NCI-H1417 treated with DMSO at 0.1 percent for 48 hours (cell line): ENCODE results near the gene ADSS2.
A peak's percentile ranks its signal among the peaks of the same experiment; 100 is the strongest.
"Not testable (repeated sequence)": the region's sequence is repeated elsewhere in the genome, so short reads cannot be mapped to it uniquely, and the experiment has no call there.

Source experiments
- DNase-seq: peaks from one replicate; lab custom pipeline; 2025; lab: John Stamatoyannopoulos, UW

ADSS2 gene

DNA sequence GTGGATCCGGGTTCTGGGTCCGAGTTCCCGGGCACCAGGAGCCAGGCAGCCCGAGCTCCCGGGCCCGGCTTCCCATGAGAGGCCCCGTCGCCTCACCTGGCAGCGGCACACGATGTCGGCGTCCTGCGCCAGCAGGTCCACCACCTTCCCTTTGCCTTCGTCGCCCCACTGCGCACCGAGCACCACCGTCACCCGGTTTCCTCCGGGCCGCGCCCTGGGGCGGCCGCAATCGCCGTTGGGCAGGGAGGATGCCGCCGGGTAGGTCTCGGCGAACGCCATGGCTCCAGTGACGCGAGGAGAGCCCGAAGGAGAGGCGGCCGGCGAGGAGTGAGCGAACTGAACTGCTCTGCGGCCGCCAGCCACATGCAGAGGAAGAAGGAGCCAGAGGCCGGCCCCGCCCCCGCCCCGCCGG lies at the start of gene ADSS2:
Gene ADSS2, minus strand, starts transcription at position 371 of the 412 bp plus-strand sequence. Its CDS starts 92 bp downstream, at position 279.
- no peak for DNase-seq

DNA sequence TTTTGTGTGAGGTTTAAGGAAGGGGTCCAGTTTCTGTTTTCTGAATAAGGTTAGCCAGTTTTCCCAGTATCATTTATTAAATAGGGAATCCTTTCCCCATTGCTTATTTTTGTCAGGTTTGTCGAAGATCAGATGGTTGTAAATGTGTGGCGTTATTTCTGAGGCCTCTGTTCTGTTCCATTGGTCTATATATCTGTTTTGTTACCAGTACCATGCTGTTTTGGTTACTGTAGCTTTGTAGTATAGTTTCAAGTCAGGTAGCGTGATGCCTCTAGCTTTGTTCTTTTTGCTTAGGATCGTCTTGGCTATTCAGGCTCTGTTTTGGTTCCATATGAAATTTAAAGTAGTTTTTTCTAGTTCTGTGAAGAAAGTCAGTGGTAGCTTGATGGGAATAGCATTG lies 48.8 kb upstream of the ADSS2 start:
- not testable (repeated sequence) for DNase-seq

DNA sequence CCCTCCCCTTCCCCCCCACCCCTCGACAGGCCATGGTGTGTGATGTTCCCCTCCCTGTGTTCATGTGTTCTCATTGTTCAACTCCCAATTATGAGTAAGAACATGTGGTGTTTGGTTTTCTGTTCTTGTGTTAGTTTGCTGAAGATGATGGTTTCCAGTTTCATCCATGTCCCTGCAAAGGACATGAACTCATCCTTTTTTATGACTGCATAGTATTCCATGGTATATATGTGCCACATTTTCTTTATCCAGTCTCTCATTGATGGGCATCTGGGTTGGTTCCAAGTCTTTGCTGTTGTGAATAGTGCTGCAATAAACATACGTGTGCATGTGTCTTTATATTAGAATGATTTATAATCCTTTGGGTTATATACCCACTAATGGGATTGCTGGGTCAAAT lies 47.8 kb upstream of the ADSS2 start:
- not testable (repeated sequence) for DNase-seq

DNA sequence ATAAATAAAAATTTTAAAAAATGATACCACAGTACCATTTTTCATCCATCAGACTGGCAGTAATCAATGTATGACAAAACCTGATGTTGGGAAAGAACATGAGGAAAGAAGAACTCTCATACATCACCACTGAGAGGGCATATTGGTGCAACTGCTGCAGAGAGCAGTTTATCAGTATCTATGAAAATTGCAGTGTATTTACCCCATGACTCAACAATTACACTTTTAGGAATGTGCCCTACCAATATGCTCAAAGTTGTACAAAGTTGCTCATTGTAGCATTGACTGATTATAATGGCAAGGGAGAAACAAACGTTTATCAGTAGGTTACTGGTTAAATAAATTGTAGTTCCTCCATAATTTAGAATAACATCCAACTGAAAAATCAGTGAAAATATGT lies 46.1 kb upstream of the ADSS2 start:
- DNase-seq = no peak

DNA sequence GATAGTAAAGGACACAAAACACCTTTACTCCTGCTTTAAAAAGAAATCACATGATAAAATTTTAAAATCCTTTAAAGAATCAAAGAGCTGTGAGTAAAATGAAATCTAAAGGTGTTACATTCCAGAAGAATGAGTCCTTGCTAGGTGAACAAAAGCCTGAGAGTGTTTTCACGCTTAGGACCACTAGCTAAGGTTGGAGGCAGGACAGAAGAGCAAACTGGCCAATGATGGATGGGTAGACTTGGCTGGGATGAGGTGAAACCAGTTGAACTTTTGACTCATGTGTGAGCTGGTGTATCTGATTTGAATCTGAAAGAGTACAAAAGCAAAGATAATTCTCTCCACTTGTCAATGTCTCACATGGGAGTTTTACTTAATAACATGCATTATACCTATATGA lies 44.5 kb upstream of the ADSS2 start:
- DNase-seq = no peak

DNA sequence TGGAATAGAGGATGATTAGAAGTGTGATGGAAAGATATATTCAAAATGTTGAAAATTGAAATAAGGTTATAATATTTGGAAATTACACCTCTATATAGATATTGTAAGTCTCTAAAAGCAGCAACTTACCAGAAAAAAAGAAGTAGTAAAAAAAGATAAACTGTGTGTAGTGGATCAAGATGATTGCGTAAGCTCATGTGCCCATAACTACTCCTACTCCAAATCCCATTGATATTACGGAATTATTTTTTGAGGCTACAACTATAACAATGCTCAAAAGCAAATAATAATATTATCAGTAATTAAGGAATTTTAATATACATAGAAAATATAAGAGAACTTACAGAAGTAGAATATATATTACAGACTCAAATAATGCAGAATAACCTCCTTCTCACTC lies 42.9 kb upstream of the ADSS2 start:
- no peak for DNase-seq

DNA sequence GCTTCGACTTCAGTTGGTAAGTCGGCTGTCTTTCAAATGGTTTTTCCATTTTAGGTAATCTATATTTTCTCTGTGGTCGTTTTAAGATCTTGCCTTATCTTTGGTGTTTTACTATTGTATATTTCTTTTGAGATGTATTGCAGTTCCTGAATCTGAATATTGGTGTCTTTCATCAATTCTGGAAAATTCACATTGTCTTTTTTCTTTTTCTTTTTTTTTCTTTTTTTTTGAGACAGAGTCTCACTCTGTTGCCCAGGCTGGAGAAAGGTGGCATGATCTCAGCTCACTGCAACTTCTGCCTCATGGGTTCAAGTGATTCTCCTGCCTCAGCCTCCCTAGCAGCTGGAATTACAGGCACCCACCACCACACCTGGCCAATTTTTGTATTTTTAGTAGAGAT lies 33.3 kb upstream of the ADSS2 start:
- not testable (repeated sequence) for DNase-seq

DNA sequence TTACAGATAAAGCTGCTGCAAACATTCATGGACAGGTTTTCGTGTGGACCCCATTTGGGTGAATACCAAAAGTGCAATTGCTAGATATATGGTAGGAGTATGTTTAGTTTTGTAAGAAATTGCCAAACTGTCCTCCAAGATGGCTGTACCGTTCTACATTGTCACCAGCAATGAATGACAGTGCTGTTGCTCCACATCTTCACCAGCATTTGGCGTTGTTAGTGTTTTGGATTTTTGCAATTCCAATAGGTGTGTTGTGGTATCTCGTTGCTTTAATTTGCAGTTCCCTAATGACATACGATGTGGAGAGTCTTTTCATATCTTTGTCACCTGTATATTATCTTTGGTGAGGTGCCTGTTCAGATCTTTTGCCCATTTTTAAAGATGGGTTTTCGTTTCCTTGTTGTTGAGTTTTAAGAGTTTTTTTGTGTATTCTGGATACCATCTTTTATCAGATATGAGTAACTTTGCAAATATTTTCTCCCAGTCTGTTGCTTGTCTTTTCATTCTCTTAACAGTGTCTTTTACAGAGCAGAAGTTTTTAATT lies 21.4 kb upstream of the ADSS2 start:
- no peak for DNase-seq

DNA sequence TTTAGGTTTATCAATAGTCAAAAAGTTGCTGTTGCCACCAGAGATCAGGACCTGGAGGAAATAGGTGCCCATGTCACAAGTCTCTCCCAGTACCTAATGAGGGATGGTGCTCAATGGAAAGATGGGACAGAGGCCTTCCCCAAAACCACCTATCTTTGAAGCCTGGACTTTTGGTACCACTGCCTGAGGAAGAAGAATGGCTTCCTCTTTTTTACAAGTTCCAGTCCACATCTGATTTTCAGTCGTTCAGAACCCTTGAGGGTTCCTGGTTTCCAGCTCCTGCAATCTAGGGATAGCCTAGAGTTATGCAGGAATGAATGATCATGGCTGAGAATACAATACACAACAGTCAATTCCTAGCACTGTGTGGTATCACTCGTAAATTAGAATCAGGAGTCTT lies 15.0 kb upstream of the ADSS2 start:
- DNase-seq = no peak

DNA sequence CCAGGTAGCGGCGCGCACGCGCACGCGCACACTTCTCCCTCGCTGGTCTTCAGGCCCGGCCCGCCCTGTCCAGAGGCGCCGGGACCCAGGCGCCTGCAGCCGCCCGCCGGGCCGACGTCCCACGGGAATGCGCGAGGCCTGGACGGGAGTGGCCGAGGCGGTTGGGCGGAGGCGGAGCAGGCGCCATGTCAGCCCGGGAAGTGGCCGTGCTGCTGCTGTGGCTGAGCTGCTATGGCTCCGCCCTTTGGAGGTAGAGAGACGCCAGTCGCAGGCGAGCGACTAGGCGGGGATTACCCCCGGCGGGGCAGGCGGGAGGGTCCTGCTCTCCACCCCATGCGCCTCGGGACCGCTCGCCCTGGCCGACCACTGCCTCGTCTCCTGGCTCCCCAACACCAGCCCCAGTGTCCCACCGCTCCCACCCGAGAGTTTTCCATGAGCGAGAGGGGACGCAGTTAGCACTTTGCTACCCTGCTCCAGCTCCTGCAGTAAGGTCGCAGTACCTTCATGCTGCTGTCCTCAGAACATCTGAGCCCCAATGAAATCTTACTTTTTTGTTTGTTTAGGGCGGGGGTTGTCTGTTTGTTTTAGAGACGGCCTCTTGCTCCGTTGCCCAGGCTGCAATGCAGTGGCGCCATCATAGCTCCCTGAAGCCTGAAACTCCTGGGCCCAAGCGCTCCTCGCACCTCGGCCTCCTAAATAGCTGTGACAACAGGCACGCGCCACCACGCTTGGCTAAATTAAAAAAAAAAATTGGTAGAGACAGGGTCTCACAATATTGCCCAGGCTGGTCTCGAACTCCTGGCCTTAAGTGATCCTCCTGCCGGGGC lies 9.7 kb upstream of the ADSS2 start, which contains the start of gene CATSPERE:
Gene CATSPERE, plus strand, starts transcription at position 29 of the 827 bp plus-strand sequence. Its CDS starts 157 bp downstream, at position 186.
- DNase-seq = peak; percentile 18

DNA sequence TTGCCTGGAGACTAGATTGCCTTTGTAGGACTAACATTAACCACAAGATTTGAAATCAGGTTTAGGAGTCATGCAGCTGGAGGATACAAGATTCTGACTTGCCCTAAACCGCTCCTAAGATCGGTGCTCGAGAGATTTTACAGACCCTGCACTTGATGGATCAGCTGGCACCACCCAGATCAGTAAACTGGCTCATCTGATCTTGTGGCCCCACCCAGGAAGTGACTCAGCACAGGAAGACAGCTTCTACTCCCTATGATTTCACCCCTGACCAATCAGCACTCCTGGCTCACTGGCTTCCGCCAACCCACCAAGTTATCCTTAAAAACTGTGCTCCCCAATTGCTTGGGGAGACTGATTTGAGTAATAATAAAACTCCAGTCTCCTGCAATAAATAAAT lies 8.5 kb upstream of the ADSS2 start:
- no peak for DNase-seq

DNA sequence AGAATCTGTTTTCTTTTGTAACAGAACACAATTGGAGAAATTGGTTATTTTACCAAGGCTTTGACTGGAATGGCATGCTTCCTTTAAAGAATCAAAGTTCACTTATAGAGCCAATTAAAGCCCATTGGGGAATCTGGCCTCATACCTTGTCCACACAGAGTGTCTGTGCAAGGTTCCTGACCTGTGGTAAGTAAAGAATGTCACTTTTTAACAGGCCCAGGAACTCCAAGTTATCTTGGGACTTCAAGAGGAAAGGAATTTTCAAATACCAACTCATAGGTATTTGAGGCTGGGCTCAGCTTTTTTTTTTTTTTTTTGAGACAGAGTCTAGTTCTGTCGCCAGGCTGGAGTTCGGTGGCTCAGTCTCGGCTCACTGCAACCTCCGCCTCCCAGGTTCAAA lies 7.1 kb upstream of the ADSS2 start:
- DNase-seq = no peak

DNA sequence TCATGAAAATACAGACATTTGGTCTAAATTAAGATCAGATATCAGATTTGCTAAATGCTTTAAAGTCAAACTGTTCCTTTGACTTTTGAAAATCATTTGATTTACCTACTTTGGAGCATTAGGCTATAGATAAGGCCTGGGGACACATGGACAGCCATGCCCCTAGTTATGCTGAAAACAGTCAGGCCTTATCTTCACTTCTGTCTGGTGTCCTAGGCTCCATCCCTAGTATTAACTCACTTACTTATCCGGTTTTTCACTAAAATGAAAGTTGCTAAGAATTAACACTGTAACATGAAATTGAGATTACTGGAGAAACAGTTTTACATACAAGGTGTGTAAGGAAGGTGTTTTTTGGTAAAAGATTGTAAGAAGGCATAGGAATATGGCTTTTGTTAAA lies 4.9 kb upstream of the ADSS2 start:
- no peak for DNase-seq

DNA sequence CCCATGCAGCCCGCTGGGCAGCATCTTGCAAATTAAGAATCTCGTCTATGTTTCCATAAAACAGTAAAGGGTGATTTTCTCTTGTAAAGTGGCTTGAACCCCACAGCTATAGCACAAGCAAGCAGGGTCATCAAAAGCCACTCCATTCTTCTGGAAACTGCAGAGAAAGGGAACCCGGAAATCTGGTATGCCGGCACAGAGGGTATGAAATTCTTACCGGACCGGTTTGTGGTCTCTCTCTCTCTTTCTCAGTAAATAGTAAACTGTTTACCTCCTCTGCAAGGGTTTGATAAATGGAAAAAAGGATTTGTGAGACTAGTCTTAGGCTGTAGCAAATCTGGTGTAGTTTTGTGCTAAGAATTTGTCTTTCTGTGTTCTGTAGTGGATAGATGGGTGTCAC lies 2.7 kb upstream of the ADSS2 start:
- DNase-seq = no peak

DNA sequence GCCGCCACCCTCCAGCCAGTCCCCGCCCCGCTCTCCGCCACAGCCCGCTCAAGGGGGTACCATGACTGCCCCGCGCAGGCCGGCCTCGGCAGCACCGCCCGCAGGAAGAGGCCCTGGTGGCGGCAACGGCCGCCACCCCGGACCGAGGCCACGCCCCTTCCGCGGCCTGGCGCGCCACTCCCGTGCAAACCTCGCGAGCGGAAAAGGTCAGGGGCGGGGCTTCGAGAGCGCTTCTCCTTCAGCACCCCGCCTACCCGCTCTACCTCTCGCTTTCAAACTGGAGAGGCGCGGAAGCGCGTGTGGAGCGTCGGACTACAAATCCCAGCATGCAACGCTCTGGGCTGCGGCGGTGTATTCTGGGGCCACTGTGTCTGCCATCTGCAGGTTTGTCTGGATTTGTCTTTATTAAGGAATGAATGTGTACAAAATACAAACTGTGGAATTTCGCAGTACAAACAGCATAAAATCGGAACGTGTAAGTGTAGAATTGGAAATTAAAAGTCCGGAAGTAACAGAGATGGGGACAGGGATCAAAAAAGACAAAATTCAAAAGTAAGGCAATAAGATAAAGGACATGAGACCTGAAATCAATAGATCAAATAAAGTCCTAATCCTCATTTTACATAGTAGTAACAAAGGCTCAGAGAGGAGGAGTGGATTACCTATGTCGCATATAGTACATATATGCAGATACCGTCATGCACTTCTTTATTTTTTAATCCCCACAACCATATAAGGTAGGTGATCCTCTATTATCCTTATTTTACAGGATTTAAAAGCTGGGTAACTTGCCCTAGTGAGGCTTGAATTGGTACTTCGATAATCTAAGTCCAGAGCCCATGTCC lies 464 bp upstream of the ADSS2 start:
- peak; percentile 92 for DNase-seq

DNA sequence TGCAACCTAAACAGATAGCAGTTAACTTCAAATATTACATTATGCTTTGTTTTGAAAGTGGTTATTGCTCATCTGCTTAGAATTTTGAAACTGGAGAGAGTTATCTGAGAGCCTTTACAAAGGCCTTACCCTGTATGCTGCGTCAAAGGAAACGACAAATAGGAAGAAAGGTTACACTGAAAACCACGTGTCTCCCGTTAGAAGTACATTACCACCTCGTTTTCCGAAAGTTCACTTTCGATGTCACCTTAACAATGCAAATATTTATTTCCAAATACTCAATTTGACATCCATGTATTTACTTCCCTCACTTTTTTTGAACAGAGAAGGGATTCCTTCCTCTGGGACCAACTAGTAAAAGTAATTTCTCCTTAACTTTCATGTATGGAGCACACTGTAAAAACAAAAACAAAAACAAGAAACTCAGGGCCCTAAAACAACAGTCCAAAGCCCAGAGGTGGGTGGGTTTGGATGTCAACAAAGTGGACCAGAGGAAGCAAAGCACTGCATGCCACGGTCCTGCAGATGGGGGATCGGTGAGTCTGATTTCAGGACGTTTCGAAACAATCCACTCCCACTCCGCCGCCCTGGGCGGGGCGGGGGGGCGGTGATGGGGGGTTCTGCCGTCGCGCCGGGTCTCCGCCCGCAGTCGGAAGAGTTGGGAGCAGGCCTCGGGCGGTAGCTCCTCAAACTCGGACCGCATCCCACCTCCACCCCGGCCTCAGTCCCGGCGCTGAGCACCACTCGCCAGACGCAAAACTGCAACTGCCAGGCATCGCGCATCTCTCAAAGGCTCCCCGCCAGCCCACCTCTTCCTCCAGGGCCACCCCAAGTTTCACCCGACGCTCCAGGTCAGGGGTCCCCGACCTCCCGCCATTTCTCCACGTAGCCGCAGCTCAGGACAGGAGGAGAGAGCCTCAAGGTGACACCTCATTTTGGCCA lies 841 bp downstream of the ADSS2 start:
- no peak for DNase-seq

DNA sequence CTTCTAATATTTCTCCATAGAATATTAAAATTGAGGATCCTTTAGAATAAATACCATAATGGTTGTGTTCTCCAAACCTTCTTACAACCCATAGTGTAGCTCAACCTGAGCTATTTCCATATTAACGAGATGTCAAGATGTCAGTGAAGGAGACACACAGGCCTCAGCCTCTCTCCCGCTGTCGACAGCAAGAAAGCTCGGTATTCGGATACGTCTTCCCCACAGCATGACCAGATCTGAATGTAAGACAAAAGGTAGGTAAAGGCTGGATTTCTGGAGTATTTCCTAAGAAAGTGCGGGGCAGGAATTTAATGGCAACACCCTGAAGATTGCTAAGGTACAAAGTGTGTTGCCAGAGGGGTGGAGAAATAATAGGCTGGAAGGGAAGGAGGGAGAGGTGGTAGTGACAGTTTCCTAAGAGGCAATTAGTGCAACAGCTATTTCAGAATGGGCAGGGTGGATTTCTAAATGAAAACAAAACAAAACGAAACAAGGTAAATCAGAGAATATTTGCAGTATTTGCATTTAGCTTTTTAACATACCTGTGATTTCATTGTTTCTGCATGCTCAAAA lies 1.7 kb downstream of the ADSS2 start:
- no peak for DNase-seq

DNA sequence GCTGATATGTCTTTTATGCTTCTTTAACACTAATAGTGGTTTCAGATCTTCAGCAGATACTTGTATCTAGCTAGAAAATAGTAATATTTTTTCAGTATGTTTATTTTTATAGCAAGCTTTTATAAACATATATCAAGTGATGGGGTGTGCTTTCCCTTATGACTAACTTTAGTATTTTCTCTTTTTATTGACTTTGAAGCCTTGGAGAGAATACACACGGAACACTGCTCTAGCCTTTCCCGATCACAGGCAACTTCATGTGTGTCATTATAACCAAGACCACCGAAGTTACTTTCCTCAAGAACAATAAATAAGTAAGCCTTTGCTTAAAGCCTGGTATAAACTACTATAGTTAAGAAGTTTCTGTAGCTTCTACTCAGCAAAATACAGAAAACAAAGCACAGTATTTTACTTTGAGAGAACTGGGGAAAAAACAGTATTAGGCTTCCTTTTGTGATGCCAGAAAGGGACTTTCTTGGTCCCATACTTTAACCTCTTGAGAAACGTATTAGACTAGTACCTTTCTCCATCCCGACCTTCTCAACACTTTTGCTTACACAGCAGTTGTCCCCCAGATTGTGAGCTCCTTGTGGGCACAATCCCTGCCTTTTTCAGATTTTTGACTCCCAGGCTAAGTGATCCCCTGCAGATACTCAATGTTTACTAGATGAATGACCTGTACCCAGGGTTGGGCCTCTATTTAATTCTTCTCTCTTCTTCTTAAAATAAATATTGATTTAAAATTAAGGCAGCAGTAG lies 3.3 kb downstream of the ADSS2 start:
- no peak for DNase-seq

DNA sequence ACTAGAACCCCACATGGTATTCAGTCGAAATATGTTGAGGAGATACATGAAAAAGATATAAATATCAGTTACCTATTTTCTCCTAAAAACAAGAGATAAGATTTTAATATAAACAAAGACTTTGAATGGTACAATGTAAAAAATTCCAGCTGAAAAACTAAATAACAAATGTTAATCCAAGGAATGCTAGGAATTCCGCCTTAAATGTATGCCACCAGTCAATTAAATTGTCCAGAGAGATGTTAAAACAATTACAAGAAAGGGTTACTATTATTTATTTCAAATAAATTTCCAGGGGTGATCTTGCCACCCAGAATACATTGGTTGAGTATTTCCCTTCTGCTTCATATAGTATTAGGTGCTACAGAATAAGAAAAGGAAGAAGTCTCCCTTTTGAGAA lies 4.2 kb downstream of the ADSS2 start:
- no peak for DNase-seq

DNA sequence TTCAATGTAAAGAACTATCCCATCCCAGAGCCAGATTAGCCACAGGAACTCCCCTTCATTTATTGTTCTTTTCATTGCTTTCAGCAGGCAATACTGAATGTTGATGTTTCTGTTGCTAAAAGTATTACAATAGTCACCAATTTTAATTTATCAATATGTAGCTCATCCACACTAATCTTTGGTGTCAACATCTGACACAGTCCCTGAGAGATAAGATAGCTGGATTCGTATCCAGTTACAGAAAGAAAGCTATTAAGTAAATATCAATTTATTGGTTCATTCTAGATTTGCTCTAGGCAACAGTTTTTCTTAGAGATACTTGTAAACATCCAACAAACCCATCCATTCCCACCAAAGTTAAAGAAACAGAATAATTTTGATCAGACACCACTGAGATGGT lies 4.7 kb downstream of the ADSS2 start:
- DNase-seq = no peak
